Pulmonary artery endothelial cell (primary cell): ENCODE data around the gene KMT2C. TPM values are rescaled to one million over a fixed set of nuclear protein-coding genes. Genes with fewer than 3 reads are reported as not detected.
A peak's percentile ranks its signal among the peaks of the same experiment; 100 is the strongest.

Experiments
- DNase-seq: peaks from one replicate; pipeline ENCODE4 v3.0.0-alpha.2; 2011; ENCODE audit warnings: low read depth, low spot score
- total RNA-seq: library from RNA; depleted of rRNA; stranded (reverse); fragments of >200 nt; gene quantifications from 2 replicates; pipeline ENCODE4 v1.2.3, GENCODE V29; 2014

The KMT2C gene
- total RNA-seq, 1 donor from 2014 or later = 22.4 TPM

GRCh38 chr7:152203095-152203494 is 232.7 kb downstream of the KMT2C start:
- no peak for DNase-seq

- DNase-seq = peak; percentile 20
Measured at GRCh38 chr7:152202056-152202455, 233.7 kb downstream of the KMT2C start.

DNA sequence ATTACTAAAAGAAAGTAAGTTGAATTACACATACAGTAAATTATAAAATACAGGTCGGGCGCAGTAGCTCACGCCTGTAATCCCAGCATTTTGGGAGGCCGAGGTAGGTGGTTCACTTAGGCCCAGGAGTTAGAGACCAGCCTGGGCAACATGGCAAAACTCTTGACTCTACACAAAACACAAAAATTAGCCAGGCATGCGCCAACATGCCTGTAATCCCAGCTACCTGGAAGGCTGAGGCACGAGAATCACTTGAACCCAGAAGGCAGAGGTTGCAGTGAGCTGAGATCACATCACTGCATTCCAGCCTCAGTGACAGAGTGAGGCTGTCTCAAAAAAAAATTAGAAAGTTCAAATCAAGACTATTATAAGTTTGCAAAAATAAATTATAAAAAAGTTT is 235.4 kb downstream of the KMT2C start:
- DNase-seq = no peak

GRCh38 chr7:152196391-152196790 is 239.4 kb downstream of the KMT2C start:
- DNase-seq = no peak

- DNase-seq = no peak
Measured at GRCh38 chr7:152193880-152194279, 241.9 kb downstream of the KMT2C start.

GRCh38 chr7:152189061-152189460 is 246.7 kb downstream of the KMT2C start:
- no peak for DNase-seq

- no peak for DNase-seq
Measured at GRCh38 chr7:152185558-152185957, 250.2 kb downstream of the KMT2C start.

GRCh38 chr7:152180587-152180986 is 255.2 kb downstream of the KMT2C start:
- no peak for DNase-seq

- DNase-seq = no peak
Measured at GRCh38 chr7:152180048-152180447, 255.8 kb downstream of the KMT2C start.

DNA sequence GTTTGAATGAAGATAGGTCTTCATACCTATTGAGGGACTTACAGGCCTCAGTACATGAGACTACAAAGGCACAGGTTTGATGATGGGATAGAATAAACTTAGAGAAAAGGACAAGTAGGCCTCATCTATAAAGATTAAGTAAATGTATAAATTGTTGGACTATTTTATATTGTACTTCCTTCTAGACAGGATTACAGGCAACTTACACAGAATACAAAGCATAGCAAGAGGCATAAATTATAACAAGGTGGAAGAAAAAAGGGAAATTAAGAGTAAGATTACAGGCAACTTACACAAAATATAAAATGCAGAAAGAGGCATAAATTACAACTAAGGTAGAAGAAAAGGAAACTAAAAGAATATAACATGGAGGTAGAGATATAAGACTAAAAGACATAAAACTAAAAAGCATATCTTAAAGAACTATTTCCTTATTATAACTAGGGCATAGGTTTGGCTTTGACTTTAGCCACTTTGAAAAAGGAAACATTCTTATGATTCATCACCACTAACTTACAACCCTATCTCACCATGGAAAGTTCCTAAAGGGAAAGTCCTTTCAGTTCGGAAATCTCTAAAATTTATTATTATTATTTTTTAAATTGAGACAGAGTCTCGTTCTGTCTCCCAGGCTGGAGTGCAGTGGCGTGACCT is 257.3 kb downstream of the KMT2C start:
- no peak for DNase-seq

GRCh38 chr7:152177681-152178404 is 258.0 kb downstream of the KMT2C start:
- no peak for DNase-seq

GRCh38 chr7:152176797-152177196 is 259.0 kb downstream of the KMT2C start:
- no peak for DNase-seq

DNA sequence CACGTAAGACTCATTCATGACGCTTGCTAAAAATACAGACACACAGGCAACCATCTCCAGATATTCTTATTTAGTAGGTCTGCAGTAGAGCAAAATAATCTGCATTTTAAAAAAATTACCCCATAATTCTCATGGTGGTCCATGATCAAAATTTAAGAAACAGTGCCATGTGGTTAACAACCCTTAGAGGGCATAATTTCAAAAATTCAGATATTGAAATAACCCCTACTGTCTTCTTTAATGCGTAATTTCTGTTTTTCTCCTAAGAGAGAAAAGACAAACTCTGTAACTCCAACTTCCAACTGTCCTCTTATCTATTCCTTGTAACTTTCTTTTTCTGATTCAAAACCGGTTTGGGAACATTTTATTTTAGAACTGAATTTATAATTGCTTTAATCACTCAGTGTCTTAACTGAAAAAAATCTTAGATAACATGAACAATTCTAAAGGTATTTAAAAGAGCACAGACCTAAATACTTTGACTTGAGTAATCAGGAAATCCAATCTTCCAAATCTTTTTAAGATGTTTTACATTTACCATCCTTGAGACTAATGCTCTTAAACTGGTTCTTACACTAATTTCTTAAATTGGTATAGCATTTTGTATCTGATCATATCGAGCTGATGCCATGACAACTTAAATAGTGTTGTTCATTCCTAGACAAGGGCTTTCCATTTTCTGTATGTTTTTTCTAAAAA is 262.3 kb downstream of the KMT2C start:
- no peak for DNase-seq

- no peak for DNase-seq
Measured at GRCh38 chr7:152162287-152162686, 273.5 kb downstream of the KMT2C start.

DNA sequence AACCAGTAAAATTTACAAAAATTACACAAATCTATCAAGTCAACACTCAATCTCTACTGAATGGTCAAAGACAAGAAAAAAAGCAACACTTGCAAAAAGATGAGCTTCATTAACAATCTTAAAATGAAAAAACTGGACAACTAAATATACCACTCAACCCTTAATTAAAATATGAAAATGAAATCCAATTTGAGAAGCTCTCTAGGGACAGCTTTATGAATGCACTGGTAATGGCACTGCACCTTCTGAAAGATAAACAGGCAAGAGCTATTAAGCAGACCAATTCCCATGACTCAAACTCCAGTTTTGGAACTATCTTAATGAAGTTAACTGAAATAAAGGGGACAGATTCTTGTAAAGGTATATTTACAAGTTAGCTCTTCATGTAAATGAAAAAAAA is 274.6 kb downstream of the KMT2C start:
- DNase-seq = no peak

DNA sequence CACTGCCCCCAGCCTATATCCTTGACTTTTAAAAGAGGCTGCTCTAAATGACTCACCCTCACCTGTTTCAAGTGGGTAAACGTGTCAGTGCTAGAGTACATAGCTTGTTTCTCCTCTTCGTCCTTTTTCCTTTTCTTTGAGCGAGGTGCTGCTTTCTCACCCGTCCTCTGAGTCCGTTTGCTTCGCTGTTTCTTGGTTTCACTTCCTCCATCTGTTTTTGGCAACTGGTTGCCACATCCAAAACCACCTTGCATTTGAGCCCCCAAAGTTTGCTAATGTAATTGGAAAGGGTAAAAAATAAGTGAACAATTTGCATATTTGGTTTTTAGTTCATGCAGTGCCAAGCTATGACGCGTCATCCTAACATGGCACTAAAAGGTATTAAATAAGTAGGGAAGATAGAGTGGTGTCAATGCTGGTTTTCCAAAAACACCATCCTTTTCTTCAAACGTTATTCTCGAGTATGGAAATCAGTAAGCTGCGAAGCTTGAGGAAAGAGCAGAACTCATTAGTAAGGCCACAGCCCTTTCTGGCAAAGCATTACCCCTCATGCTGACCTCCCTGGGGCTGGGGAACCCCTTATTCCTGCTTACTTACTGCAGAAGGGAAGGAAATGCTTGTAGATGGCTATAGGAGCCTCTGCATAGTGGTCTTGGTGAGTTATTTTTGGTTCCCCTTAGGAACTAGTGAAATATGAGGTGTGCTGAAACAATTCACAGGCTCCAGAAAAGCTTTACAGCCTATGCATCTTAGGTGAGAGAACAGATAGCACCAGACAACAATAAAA is 276.8 kb downstream of the KMT2C start:
- no peak for DNase-seq

- no peak for DNase-seq
Measured at GRCh38 chr7:152152267-152152666, 283.5 kb downstream of the KMT2C start.

DNA sequence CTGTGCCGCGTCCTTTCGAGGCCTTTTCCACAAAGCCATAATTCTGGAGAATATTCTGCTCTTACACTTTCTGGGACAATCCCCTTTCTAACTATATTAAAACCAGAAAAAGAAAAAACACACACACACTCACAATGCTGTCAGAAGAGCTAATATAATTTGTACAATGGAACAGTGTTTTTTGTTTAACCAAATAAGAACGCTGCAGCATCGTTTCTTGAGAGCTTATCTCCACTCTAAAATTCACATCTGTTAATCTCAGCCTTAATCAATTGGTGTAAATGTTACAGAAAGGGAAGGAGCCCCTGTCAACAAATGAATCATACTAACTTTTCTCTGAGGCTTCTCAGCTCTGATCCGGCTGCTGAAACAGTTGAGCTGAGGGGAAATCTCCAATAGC is 286.4 kb downstream of the KMT2C start:
- DNase-seq = no peak

- no peak for DNase-seq
Measured at GRCh38 chr7:152148706-152149105, 287.1 kb downstream of the KMT2C start.

DNA sequence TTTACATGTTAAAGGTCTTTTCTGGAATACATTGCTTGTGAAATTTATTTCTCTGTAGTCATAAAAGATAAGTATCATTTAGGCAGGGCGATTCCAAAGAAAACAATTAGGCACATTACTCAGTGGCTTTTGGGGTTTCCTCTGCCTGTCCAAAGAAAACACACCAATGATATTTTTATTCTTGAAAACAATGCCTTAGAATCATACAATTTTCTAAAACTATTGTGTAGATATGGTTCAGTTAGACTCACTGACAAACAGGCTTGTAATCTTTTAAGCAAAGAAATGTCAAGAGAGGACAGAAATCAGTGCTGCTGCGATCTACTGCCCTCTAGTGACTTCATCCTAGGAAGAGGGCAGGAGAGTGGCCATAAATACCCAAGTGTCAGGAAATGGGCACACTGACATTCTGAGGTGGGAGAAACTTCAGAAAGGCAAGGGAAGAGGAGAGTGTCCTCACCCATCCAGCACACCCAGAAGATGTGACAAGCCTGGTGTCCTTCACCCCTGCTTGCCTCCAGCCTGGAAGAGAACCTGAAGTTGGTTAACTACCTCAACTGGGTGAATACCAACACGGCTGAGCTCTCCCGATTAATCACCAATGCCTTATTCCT is 289.8 kb downstream of the KMT2C start:
- peak; percentile 75 for DNase-seq

DNA sequence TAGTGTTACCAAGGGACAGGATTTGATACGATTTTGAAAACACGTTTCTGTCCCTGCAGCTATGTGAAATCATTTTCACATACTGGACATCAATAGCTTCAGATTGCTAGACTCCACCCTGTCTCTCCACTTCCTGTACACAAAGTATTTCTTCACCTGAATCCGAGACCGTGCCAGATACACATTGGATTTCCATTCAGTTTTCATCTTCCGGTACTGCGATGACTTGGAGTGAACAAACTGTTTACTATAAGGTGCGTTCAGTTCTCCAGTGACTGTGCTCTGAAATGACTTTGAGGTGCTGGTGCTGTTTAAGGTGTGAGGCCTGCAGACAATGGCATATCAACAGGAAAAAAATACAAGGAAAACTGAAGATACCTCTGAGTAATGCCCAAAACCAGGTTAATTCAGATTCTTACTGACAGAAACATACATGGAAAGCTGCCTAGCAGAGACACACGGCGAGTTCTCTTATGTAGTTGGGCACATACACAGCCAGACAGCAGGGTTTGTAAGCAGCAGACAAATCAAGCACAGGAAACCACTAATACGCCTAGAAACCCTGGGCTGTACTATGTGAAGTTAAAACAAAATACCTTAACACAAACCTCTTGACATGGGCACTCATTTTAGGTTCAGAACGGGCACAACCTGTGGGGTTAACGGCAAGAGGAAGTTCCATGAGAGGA is 291.1 kb downstream of the KMT2C start:
- no peak for DNase-seq
